ENCODE measurements around the gene CAPN15. TPM values are rescaled to one million over a fixed set of nuclear protein-coding genes. Genes with fewer than 3 reads are reported as not detected.
"Not testable (repeated sequence)": the region's sequence is repeated elsewhere in the genome, so short reads cannot be mapped to it uniquely, and the experiment has no call there.

Gene CAPN15
- total RNA-seq, 1 donor from 2014 or later = 103 TPM

DNA sequence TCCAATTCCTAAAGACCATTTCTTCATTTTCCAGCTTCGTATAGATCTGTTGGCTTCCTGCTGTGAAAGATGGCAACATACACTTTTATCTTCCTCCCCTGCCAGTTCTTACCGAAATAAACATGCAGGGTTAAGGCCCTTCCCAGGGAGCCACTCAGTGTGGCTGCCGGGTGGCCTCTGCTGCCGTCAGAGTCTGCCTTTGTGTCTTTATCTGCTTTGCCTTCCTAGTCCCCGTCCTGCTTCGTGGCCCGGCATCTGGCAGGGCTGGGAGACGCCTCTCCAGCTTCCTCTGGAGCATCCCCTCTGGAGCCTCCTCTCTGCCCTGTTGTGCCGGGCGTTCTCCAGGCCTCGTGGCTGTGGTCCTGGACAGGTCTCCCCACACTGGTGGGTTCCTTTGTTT lies 30.3 kb upstream of the CAPN15 start:
- Mint-ChIP-seq H3K4me1 (ENCODE audit: low read depth) (no peaks in the 10 kb centered on the region), H3K27ac (no peak overlapping the region)

GRCh38 chr16:499924-500323 lies 27.6 kb upstream of the CAPN15 start:
- DNase-seq (ENCODE audit: low spot score) = no peak
- H3K4me1 Mint-ChIP-seq (ENCODE audit: low read depth) = no peaks in the 10 kb centered on the region
- intact Hi-C loops (cut with micrococcal nuclease) = no loop called here
- H3K4me3 Mint-ChIP-seq (ENCODE audit: low read depth) = no peak overlapping the region
- H3K36me3 Mint-ChIP-seq (ENCODE audit: low read depth) = no peaks in the 10 kb centered on the region
- H3K27ac Mint-ChIP-seq = no peak overlapping the region
- H3K9me3 Mint-ChIP-seq = no peaks in the 10 kb centered on the region
- H3K27me3 Mint-ChIP-seq (ENCODE audit: low read depth) = no peaks in the 10 kb centered on the region

More for the DNA sequence above, 30.3 kb upstream of the CAPN15 start:
- no peak for DNase-seq (ENCODE audit: low spot score)
- Mint-ChIP-seq H3K4me3 (ENCODE audit: low read depth) (no peak overlapping the region), H3K36me3 (ENCODE audit: low read depth) (no peaks in the 10 kb centered on the region), H3K27me3 (ENCODE audit: low read depth) (no peaks in the 10 kb centered on the region), H3K9me3 (no peaks in the 10 kb centered on the region)
- intact Hi-C loops (cut with micrococcal nuclease) = no loop called here

- Mint-ChIP-seq H3K4me3 (ENCODE audit: low read depth) (no peak overlapping the region), H3K4me1 (ENCODE audit: low read depth) (no peaks in the 10 kb centered on the region), H3K27ac (no peak overlapping the region), H3K9me3 (no peaks in the 10 kb centered on the region), H3K36me3 (ENCODE audit: low read depth) (no peaks in the 10 kb centered on the region), H3K27me3 (ENCODE audit: low read depth) (no peaks in the 10 kb centered on the region)
- intact Hi-C loops (cut with micrococcal nuclease) = no loop called here
- DNase-seq (ENCODE audit: low spot score) = no peak
Measured at GRCh38 chr16:500709-501108, 26.8 kb upstream of the CAPN15 start.

GRCh38 chr16:502179-502943 lies 25.2 kb upstream of the CAPN15 start:
- H3K27me3 Mint-ChIP-seq (ENCODE audit: low read depth) = no peaks in the 10 kb centered on the region
- no peaks in the 10 kb centered on the region for H3K36me3 Mint-ChIP-seq (ENCODE audit: low read depth)
- no peak overlapping the region for H3K27ac Mint-ChIP-seq
- intact Hi-C loops (cut with micrococcal nuclease) = no loop called here
- H3K4me3 Mint-ChIP-seq (ENCODE audit: low read depth) = no peak overlapping the region
- H3K9me3 Mint-ChIP-seq = no peaks in the 10 kb centered on the region
- DNase-seq (ENCODE audit: low spot score) = no peak
- H3K4me1 Mint-ChIP-seq (ENCODE audit: low read depth) = no peaks in the 10 kb centered on the region

GRCh38 chr16:503150-504071 lies 24.1 kb upstream of the CAPN15 start:
- Mint-ChIP-seq H3K36me3 (ENCODE audit: low read depth) (no peaks in the 10 kb centered on the region), H3K4me3 (ENCODE audit: low read depth) (no peak overlapping the region), H3K4me1 (ENCODE audit: low read depth) (no peaks in the 10 kb centered on the region), H3K27ac (no peak overlapping the region), H3K9me3 (no peaks in the 10 kb centered on the region), H3K27me3 (ENCODE audit: low read depth) (no peaks in the 10 kb centered on the region)
- intact Hi-C loops (cut with micrococcal nuclease) = no loop called here
- DNase-seq (ENCODE audit: low spot score) = no peak

DNA sequence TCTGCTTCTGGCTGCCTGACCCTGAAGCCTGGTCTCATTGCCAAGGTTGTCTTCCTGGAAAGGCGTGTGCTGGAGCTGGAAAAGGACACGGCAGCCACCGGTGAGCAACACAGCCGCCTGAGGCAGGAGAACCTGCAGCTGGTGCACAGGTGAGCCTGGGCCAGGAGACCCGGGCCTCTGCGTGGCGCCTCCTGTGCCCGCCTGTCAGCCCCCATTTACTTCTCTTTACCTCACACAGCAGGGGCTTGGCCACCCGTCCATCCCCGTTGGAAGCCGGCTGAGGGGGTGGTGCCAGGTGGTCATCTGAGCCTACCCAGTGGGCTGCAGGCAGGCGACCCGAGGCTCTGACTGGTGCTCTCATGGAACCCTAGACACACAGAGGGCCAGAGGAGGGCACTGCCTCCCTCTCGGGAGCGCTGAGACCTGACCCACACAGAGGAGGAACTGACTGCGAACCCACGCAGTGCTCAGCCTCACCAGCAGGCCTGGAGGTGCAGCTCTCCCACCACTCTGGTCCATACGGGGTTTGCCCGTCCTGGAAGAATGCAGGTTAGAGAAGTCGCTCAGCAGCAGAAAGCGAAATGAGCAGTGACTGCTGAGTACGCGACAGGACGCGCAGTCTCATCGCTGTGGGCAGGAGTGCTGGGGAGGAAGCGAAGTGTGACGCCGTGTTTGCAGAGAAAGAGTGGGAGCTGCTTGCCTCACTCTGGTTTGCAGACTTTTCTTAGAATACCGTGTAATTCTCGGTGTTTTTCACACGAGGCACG lies 21.9 kb upstream of the CAPN15 start:
- H3K4me3 Mint-ChIP-seq (ENCODE audit: low read depth) = no peak overlapping the region
- no peak for DNase-seq (ENCODE audit: low spot score)
- H3K27ac Mint-ChIP-seq = no peak overlapping the region
- no peaks in the 10 kb centered on the region for H3K27me3 Mint-ChIP-seq (ENCODE audit: low read depth)
- no peaks in the 10 kb centered on the region for H3K9me3 Mint-ChIP-seq
- no peaks in the 10 kb centered on the region for H3K36me3 Mint-ChIP-seq (ENCODE audit: low read depth)
- no peaks in the 10 kb centered on the region for H3K4me1 Mint-ChIP-seq (ENCODE audit: low read depth)
- intact Hi-C loops (cut with micrococcal nuclease) = no loop called here

DNA sequence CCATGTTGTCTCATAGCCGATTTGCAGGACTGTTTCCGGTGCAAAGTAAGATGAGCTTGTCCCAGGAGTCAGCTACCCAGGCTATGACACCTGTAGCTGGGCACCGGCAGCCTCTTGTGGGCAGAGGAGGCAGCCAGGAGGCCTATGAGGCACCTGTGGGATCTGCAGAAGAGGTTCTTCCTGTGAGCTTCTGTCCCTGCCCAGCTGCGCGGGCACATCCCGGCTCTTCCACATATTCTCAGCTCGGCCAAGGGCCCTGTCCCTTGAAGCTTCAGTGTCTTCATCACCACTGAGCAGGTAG lies 21.3 kb upstream of the CAPN15 start:
- no peaks in the 10 kb centered on the region for H3K9me3 Mint-ChIP-seq
- intact Hi-C loops (cut with micrococcal nuclease) = no loop called here
- no peaks in the 10 kb centered on the region for H3K4me1 Mint-ChIP-seq (ENCODE audit: low read depth)
- DNase-seq (ENCODE audit: low spot score) = no peak
- no peak overlapping the region for H3K4me3 Mint-ChIP-seq (ENCODE audit: low read depth)
- no peaks in the 10 kb centered on the region for H3K27me3 Mint-ChIP-seq (ENCODE audit: low read depth)
- no peaks in the 10 kb centered on the region for H3K36me3 Mint-ChIP-seq (ENCODE audit: low read depth)
- H3K27ac Mint-ChIP-seq = no peak overlapping the region

DNA sequence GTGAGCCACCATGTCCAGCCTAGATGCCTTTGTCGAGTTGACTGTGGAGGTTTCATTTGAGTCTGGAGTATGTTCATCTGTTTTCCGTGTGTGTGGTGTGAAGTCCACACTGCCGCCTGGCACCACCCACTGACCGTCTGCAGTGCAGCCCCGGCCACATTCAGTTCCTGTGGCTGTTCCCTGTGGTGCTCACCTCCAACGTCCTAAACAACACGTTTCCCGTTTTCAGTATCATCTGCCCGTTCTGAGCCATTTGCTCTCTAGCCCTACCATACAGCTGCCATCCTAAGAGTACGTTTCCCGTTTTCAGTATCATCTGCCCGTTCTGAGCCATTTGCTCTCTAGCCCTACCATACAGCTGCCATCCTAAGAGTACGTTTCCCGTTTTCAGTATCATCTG lies 20.0 kb upstream of the CAPN15 start:
- H3K4me3 Mint-ChIP-seq (ENCODE audit: low read depth); H3K27me3 Mint-ChIP-seq (ENCODE audit: low read depth); intact Hi-C loops (cut with micrococcal nuclease); H3K36me3 Mint-ChIP-seq (ENCODE audit: low read depth); H3K27ac Mint-ChIP-seq; DNase-seq (ENCODE audit: low spot score); H3K9me3 Mint-ChIP-seq; H3K4me1 Mint-ChIP-seq (ENCODE audit: low read depth): not testable (repeated sequence)

DNA sequence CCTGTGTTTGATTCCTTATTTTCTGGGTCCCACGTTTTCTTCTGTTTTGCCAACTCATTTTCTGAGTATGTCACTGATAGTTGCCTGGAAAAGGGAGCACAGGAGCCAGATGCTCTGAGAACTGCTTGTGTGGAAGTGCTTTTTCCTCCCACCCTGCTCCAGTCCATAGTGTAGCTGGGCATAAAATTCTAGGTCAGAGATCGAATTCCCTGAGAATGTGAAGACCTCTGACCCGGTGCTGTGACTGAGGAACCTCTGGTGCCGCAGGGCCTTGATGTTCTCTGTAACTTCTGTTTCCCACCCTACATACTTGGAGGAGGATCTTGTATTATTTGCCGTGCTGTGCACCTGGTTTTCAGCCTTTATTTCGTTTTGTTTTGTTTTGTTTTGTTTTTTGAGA lies 19.5 kb upstream of the CAPN15 start:
- H3K4me1 Mint-ChIP-seq (ENCODE audit: low read depth) = no peaks in the 10 kb centered on the region
- no peak for DNase-seq (ENCODE audit: low spot score)
- no peak overlapping the region for H3K27ac Mint-ChIP-seq
- no peaks in the 10 kb centered on the region for H3K27me3 Mint-ChIP-seq (ENCODE audit: low read depth)
- H3K4me3 Mint-ChIP-seq (ENCODE audit: low read depth) = no peak overlapping the region
- no peaks in the 10 kb centered on the region for H3K9me3 Mint-ChIP-seq
- intact Hi-C loops (cut with micrococcal nuclease) = no loop called here
- H3K36me3 Mint-ChIP-seq (ENCODE audit: low read depth) = no peaks in the 10 kb centered on the region

GRCh38 chr16:508884-509736 lies 18.4 kb upstream of the CAPN15 start:
- no peak overlapping the region for H3K27ac Mint-ChIP-seq
- H3K9me3 Mint-ChIP-seq = no peaks in the 10 kb centered on the region
- H3K4me1 Mint-ChIP-seq (ENCODE audit: low read depth) = no peaks in the 10 kb centered on the region
- intact Hi-C loops (cut with micrococcal nuclease) = no loop called here
- H3K36me3 Mint-ChIP-seq (ENCODE audit: low read depth) = no peaks in the 10 kb centered on the region
- no peak for DNase-seq (ENCODE audit: low spot score)
- H3K4me3 Mint-ChIP-seq (ENCODE audit: low read depth) = no peak overlapping the region
- H3K27me3 Mint-ChIP-seq (ENCODE audit: low read depth) = no peaks in the 10 kb centered on the region

DNA sequence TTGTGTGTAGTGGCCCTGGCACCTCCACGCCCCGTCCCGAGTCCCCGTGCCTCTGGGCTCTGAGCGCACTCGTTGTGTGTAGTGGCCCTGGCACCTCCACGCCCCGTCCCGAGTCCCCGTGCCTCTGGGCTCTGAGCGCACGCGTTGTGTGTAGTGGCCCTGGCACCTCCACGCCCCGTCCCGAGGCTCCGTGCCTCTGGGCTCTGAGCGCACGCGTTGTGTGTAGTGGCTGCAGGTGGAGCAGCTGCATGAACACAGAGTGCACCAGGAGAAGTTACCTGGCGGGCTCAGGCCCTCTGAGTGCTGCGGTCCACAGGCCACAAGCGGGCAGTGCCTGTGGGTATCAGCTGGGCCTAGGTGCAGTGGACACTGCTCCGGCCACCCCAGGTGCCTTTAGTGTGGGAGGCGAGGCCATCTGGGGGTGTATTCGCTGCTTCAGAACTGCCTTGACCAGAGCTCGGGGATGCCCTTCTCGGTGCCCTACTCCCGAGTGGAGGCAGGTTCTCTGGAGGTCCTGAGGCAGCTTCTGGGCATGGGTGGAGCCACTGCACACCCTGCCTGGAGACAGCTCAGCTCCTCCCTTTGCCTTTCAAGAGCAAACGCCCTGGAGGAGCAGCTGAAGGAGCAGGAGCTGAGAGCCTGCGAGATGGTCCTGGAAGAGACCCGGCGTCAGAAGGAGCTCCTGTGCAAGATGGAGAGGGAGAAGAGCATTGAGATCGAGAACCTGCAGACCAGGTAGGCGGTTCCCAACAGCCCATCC lies 17.3 kb upstream of the CAPN15 start:
- no peaks in the 10 kb centered on the region for H3K4me1 Mint-ChIP-seq (ENCODE audit: low read depth)
- no peaks in the 10 kb centered on the region for H3K9me3 Mint-ChIP-seq
- H3K36me3 Mint-ChIP-seq (ENCODE audit: low read depth) = peaks cover 6% of the 10 kb centered on the region
- no peak overlapping the region for H3K27ac Mint-ChIP-seq
- DNase-seq (ENCODE audit: low spot score) = no peak
- no peak overlapping the region for H3K4me3 Mint-ChIP-seq (ENCODE audit: low read depth)
- intact Hi-C loops (cut with micrococcal nuclease) = no loop called here
- no peaks in the 10 kb centered on the region for H3K27me3 Mint-ChIP-seq (ENCODE audit: low read depth)

- Mint-ChIP-seq H3K4me1 (ENCODE audit: low read depth) (no peaks in the 10 kb centered on the region), H3K9me3 (no peaks in the 10 kb centered on the region), H3K4me3 (ENCODE audit: low read depth) (no peak overlapping the region), H3K36me3 (ENCODE audit: low read depth) (peaks cover 6% of the 10 kb centered on the region), H3K27ac (no peak overlapping the region), H3K27me3 (ENCODE audit: low read depth) (no peaks in the 10 kb centered on the region)
- intact Hi-C loops (cut with micrococcal nuclease) = no loop called here
- DNase-seq (ENCODE audit: low spot score) = no peak
Measured at GRCh38 chr16:512802-513201, 14.7 kb upstream of the CAPN15 start.

Data from activated T-helper 2 cell treated with anti-CD3 and anti-CD28 coated beads, Interferon-gamma antibody, Interleukin-2, Interleukin-4, amounts not matched to agents 10 μg/mL and 5 μg/mL and 100 μg/mL, durations not matched to agents 14 hours and 24 hours and 36 hours (primary cell).